Measurements from ENCODE around the gene SPON2. TPM values are rescaled to one million over a fixed set of nuclear protein-coding genes. Genes with fewer than 3 reads are reported as not detected.

Gene SPON2
- total RNA-seq, 1 experiment from 2014 or later = 2.3 TPM

DNA sequence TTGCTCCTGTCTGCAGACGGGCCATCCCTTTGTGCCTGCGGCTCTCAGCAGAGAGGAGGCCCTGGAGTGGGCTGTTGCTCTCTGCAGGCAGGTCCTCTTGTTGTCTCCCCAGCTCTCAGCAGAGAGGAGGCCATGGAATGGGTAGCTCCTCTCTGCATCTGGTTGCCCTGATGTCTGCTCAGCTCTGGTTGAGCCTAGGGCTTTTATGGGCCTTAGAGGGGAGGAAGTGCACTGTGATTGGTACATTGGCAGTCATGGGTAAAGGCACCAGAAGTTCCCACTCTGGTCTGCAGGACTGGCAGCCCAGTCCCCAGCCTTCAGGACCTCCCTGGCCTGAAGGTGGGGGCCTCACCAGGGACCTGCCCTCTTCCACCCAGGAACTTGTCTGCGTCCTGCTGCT is 21.5 kb downstream of the SPON2 start:
- Histone ChIP-seq H3K9me3 (ENCODE audit: control insufficient read depth, low read depth, low read length) (no peaks in the 10 kb centered on the region), H4K5ac (ENCODE audit: insufficient read length, low read depth, low read length) (no peak overlapping the region), H3K56ac (ENCODE audit: insufficient read length, low read depth, low read length) (no peak overlapping the region), H2BK15ac (ENCODE audit: low read depth, low read length) (no peak overlapping the region), H3K23ac (ENCODE audit: insufficient read length, low read depth, low read length) (no peak overlapping the region), H2AFZ (ENCODE audit: low read length) (no peak overlapping the region), H3K4ac (ENCODE audit: low read depth, low read length) (no peak overlapping the region), H2AK5ac (ENCODE audit: insufficient read length, low read length) (no peak overlapping the region), H3K27ac (ENCODE audit: insufficient read length, low read depth, low read length) (no peak overlapping the region), H2BK12ac (ENCODE audit: insufficient read length, low read depth, low read length) (no peak overlapping the region), H3K23me2 (ENCODE audit: insufficient read length, low read depth, low read length, poor library complexity, severe bottlenecking) (no peaks in the 10 kb centered on the region), H3K27me3 (ENCODE audit: insufficient read depth, low read length) (no peaks in the 10 kb centered on the region), H4K20me1 (ENCODE audit: control insufficient read depth, insufficient read depth, insufficient read length) (no peaks in the 10 kb centered on the region), H3T11ph (ENCODE audit: low read length) (no peak overlapping the region), H3K14ac (ENCODE audit: insufficient read depth, low read length) (no peak overlapping the region), H3K18ac (ENCODE audit: insufficient read length, low read depth, low read length) (no peak overlapping the region), H3K4me1 (ENCODE audit: insufficient read depth, low read length) (no peaks in the 10 kb centered on the region), H4K91ac (ENCODE audit: insufficient read length, low read depth, low read length) (no peak overlapping the region), H3K79me1 (ENCODE audit: insufficient read depth, low read depth, low read length, poor library complexity, severe bottlenecking) (no peaks in the 10 kb centered on the region), H3K79me2 (ENCODE audit: insufficient read depth, low read length) (no peaks in the 10 kb centered on the region), H4K8ac (replicated peaks; ENCODE audit: insufficient read length, low read depth, low read length) (no peak overlapping the region), H2BK5ac (ENCODE audit: insufficient read length, low read length) (no peak overlapping the region), H3K9ac (ENCODE audit: extremely low read depth, insufficient read length, low read length) (no peak overlapping the region), H3K4me2 (ENCODE audit: insufficient read depth, insufficient read length, low read length) (no peak overlapping the region), H2BK120ac (ENCODE audit: low read depth, low read length, poor library complexity, severe bottlenecking) (no peak overlapping the region), H2BK20ac (ENCODE audit: low read depth, low read length, poor library complexity, severe bottlenecking) (no peak overlapping the region)
- no peak overlapping the region for H3K27ac Mint-ChIP-seq
- peaks cover 54% of the 10 kb centered on the region for H3K27me3 Mint-ChIP-seq (ENCODE audit: low read depth)
- WGBS (ENCODE audit: extremely low coverage, insufficient read length, low lambda C conversion rate) = no CpG with 5 or more reads among the region's 3 CpGs
- no peaks in the 10 kb centered on the region; a peak in 2 of 7 replicates for H3K36me3 Mint-ChIP-seq (ENCODE audit: insufficient read depth in 1 of 3, low read depth in 3 of 3)
- no peak overlapping the region for H3K4me3 Mint-ChIP-seq
- TF ChIP-seq, protein P1, sequence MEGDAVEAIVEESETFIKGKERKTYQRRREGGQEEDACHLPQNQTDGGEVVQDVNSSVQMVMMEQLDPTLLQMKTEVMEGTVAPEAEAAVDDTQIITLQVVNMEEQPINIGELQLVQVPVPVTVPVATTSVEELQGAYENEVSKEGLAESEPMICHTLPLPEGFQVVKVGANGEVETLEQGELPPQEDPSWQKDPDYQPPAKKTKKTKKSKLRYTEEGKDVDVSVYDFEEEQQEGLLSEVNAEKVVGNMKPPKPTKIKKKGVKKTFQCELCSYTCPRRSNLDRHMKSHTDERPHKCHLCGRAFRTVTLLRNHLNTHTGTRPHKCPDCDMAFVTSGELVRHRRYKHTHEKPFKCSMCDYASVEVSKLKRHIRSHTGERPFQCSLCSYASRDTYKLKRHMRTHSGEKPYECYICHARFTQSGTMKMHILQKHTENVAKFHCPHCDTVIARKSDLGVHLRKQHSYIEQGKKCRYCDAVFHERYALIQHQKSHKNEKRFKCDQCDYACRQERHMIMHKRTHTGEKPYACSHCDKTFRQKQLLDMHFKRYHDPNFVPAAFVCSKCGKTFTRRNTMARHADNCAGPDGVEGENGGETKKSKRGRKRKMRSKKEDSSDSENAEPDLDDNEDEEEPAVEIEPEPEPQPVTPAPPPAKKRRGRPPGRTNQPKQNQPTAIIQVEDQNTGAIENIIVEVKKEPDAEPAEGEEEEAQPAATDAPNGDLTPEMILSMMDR (conservative IDR thresholded peaks at IDR 0.05) = no peak
- no peak for DNase-seq
- peaks cover 9 to 27% of the 10 kb centered on the region in 2 experiments for H3K9me3 Mint-ChIP-seq
- no peaks in the 10 kb centered on the region for H3K4me1 Mint-ChIP-seq

All from H9 (cell line).